ENCODE results near the gene SNAI3. TPM values are rescaled to one million over a fixed set of nuclear protein-coding genes. Genes with fewer than 3 reads are reported as not detected.
A peak's percentile ranks its signal among the peaks of the same experiment; 100 is the strongest.

The SNAI3 gene
- total RNA-seq, 2 donors from 2014 or later: 0.42 to 1.2 TPM

GRCh38 chr16:88654363-88655052 is 31.8 kb downstream of the SNAI3 start:
- H3K27ac Mint-ChIP-seq: peak overlapping the region in 1 of 2 donors; percentile 90
- H3K4me1 Mint-ChIP-seq (ENCODE audit: low read depth in 2 of 2): peaks cover 23 to 30% of the 10 kb centered on the region in 2 donors
- H3K36me3 Mint-ChIP-seq: no peaks in the 10 kb centered on the region
- no peak for ATAC-seq
- no peak for DNase-seq (ENCODE audit: low spot score)
- no peaks in the 10 kb centered on the region for H3K9me3 Mint-ChIP-seq
- peak overlapping the region; percentile 17 for H3K4me3 Mint-ChIP-seq
- H3K27me3 Mint-ChIP-seq: no peaks in the 10 kb centered on the region

DNA sequence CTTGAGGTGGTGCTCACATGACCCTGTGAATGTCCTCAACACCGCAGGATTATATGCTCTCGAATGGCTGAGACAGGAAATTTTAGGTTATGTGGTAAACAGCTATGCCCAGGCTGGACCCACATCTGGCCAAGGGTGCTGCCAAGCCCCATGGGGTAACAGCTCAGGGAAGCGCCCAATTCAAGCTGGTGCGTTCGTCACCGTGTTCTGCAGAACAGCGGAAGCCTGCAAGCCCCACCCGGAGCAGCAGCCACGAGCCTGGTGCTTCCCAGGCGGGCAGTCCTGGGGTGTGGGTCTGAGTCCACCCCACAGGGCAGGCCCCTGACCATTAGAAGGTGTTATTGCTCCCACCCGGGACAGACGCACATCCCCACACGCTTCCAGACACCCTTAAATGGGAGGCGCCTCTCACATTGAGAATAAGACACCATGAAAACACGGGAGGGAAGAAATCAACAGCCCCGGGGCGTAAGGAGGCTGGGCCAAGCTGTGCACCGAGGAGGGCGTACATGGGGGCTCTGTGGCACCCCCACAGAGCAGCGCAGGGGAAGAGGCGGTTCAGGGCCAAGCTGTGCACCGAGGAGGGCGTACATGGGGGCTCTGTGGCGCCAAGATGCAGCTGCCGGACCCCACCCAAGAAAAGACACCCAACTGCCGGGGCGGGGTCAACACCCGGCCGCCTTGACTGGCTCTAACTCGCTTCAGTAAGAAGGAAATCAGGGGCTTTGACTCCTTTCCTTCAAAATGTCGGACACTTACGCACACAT is 32.5 kb downstream of the SNAI3 start:
- peaks cover 29 to 36% of the 10 kb centered on the region in 2 donors for H3K4me1 Mint-ChIP-seq (ENCODE audit: low read depth in 2 of 2)

GRCh38 chr16:88653101-88653500 is 33.2 kb downstream of the SNAI3 start:
- no peak for DNase-seq (ENCODE audit: low spot score)
- H3K36me3 Mint-ChIP-seq: no peaks in the 10 kb centered on the region
- H3K27me3 Mint-ChIP-seq: no peaks in the 10 kb centered on the region
- ATAC-seq: no peak
- H3K4me3 Mint-ChIP-seq: peak overlapping the region; percentile 61
- H3K27ac Mint-ChIP-seq: peak overlapping the region; percentile 68 to 90
- no peaks in the 10 kb centered on the region for H3K9me3 Mint-ChIP-seq
- peaks cover 29 to 36% of the 10 kb centered on the region in 2 donors for H3K4me1 Mint-ChIP-seq (ENCODE audit: low read depth in 2 of 2)

More for the DNA sequence above, 32.5 kb downstream of the SNAI3 start:
- Mint-ChIP-seq H3K27me3 (no peaks in the 10 kb centered on the region), H3K36me3 (no peaks in the 10 kb centered on the region), H3K27ac (peak overlapping the region; percentile 68 to 90), H3K4me3 (peak overlapping the region; percentile 61), H3K9me3 (no peaks in the 10 kb centered on the region)
- DNase-seq (ENCODE audit: low spot score): no peak
- ATAC-seq: no peak

GRCh38 chr16:88652762-88653063 is 33.6 kb downstream of the SNAI3 start:
- Mint-ChIP-seq H3K4me3 (peak overlapping the region; percentile 61), H3K27ac (peak overlapping the region; percentile 90 to 94), H3K4me1 (ENCODE audit: low read depth in 2 of 2) (peaks cover 29 to 36% of the 10 kb centered on the region in 2 donors), H3K27me3 (no peaks in the 10 kb centered on the region), H3K36me3 (no peaks in the 10 kb centered on the region), H3K9me3 (no peaks in the 10 kb centered on the region)
- ATAC-seq (no peak), DNase-seq (ENCODE audit: low spot score) (no peak)

- Mint-ChIP-seq H3K4me1 (ENCODE audit: low read depth in 2 of 2) (peaks cover 29 to 36% of the 10 kb centered on the region in 2 donors), H3K4me3 (no peak overlapping the region), H3K27me3 (no peaks in the 10 kb centered on the region), H3K27ac (peak overlapping the region; percentile 90 to 94), H3K9me3 (no peaks in the 10 kb centered on the region), H3K36me3 (no peaks in the 10 kb centered on the region)
- DNase-seq (ENCODE audit: low spot score): no peak
- ATAC-seq: no peak
These were observed 34.1 kb downstream of the SNAI3 start for GRCh38 chr16:88651989-88652761.

DNA sequence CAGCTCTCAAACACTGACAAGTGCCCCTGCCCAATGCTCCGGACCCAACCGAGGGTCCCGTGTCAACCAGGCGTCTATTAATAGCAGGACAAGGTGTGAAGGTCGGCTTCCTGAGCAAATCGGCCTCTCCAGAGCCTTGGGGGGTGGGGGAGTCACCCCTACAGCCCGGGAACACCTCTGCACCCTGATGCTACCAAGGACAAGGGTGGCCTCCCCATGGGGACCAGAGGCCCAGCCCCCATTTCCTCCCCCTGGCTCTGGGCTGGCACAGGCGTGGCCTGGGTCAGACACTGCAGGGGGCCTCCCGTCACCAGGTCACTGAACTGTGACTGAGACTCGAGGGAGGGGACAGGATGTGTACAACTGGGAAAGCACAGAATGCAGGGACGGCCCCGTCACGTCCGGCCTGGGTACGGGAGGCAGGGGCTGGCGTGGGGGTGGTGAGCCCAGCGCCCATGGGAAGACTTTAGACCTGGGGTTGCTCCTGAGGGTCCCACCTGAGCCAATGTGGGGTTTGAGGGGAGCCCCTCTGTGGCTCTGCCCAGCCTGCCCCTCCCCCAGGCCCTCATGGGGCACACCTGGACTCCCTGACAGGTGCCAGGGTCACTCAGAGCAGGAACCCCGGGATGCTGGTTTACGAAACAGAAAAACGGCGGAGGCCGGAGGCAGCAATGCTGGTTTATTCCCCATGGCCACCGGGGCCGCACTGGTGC is 34.9 kb downstream of the SNAI3 start:
- DNase-seq (ENCODE audit: low spot score) (peak; percentile 95), ATAC-seq (peak; percentile 91 to 93)
- Mint-ChIP-seq H3K9me3 (no peaks in the 10 kb centered on the region), H3K27me3 (no peaks in the 10 kb centered on the region), H3K4me1 (ENCODE audit: low read depth in 2 of 2) (peaks cover 29 to 36% of the 10 kb centered on the region in 2 donors), H3K4me3 (peak overlapping the region; percentile 87), H3K27ac (peak overlapping the region; percentile 90 to 94), H3K36me3 (no peaks in the 10 kb centered on the region)

GRCh38 chr16:88650749-88651275 is 35.5 kb downstream of the SNAI3 start, which contains the start of gene CYBA:
Gene CYBA (minus strand): TSS chr16:88651053. CDS start chr16:88651013, 40 bp downstream.
- Mint-ChIP-seq H3K27ac (peak within 1 kb of the TSS; percentile 90 to 94), H3K36me3 (no peaks in the 10 kb centered on the region), H3K9me3 (no peaks in the 10 kb centered on the region), H3K4me3 (peak within 1 kb of the TSS; percentile 87), H3K27me3 (no peaks in the 10 kb centered on the region), H3K4me1 (ENCODE audit: low read depth in 2 of 2) (peaks cover 29 to 33% of the 10 kb centered on the region in 2 donors)
- peak; percentile 93 for DNase-seq (ENCODE audit: low spot score)
- ATAC-seq: peak; percentile 92 to 93

DNA sequence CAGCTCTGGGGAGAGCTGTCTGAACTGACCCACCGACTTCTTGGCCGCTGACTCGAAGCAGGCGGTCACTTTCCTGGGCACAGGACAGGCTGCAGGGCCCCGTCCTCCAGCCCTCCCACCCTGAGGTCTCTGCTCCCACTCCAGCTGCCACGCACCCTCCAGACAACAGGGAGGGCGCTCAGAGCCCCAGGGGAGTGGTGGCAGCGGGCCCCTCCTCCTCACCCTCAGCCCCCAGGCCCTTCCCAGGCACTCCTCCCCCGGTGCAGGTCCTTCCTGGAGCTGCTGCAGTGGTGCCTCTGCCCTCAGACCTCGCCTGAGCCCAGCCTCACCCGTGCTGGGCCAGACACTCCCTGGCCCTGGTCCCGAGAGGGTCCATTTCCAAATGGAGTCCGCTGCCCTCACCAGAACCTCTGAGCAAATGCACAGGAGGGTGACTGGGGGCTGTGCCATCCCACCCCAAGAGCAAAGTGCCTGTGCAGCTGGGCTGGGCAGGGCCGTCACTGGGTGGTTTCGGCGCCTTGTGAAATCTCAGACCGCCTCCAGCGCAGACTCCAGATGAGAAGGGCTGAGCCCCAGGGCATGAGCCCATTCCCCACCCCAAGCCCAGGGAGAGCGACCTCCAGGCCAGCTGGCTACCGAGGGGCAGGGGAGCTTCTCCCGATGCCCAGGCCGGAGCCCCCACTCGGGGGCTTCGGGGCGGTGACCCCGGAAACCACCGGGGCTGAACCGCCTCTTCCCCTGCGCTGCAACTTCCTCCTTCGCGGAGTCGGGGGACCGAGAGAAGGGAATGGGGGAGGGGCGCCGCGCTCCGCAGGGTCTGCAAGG is 36.2 kb downstream of the SNAI3 start:
- peaks cover 29 to 35% of the 10 kb centered on the region in 2 donors for H3K4me1 Mint-ChIP-seq (ENCODE audit: low read depth in 2 of 2)
- no peaks in the 10 kb centered on the region for H3K36me3 Mint-ChIP-seq
- DNase-seq (ENCODE audit: low spot score) (peak; percentile 73), ATAC-seq (peak; percentile 16 to 17)
- H3K27me3 Mint-ChIP-seq: no peaks in the 10 kb centered on the region
- H3K4me3 Mint-ChIP-seq: peak overlapping the region; percentile 87
- H3K27ac Mint-ChIP-seq: peak overlapping the region; percentile 90 to 94
- no peaks in the 10 kb centered on the region for H3K9me3 Mint-ChIP-seq

- Mint-ChIP-seq H3K27ac (peak overlapping the region; percentile 86 to 90), H3K9me3 (no peaks in the 10 kb centered on the region), H3K4me1 (ENCODE audit: low read depth in 2 of 2) (peaks cover 24 to 34% of the 10 kb centered on the region in 2 donors), H3K27me3 (no peaks in the 10 kb centered on the region), H3K36me3 (no peaks in the 10 kb centered on the region), H3K4me3 (peak overlapping the region; percentile 87)
- ATAC-seq: no peak
- no peak for DNase-seq (ENCODE audit: low spot score)
These were observed 36.9 kb downstream of the SNAI3 start for GRCh38 chr16:88649195-88649923.

GRCh38 chr16:88647178-88648070 is 38.9 kb downstream of the SNAI3 start:
- DNase-seq (ENCODE audit: low spot score) (no peak), ATAC-seq (no peak)
- Mint-ChIP-seq H3K27ac (no peak overlapping the region), H3K9me3 (no peaks in the 10 kb centered on the region), H3K27me3 (no peaks in the 10 kb centered on the region), H3K4me3 (no peak overlapping the region), H3K4me1 (ENCODE audit: low read depth in 2 of 2) (peaks cover 14 to 28% of the 10 kb centered on the region in 2 donors), H3K36me3 (no peaks in the 10 kb centered on the region)

DNA sequence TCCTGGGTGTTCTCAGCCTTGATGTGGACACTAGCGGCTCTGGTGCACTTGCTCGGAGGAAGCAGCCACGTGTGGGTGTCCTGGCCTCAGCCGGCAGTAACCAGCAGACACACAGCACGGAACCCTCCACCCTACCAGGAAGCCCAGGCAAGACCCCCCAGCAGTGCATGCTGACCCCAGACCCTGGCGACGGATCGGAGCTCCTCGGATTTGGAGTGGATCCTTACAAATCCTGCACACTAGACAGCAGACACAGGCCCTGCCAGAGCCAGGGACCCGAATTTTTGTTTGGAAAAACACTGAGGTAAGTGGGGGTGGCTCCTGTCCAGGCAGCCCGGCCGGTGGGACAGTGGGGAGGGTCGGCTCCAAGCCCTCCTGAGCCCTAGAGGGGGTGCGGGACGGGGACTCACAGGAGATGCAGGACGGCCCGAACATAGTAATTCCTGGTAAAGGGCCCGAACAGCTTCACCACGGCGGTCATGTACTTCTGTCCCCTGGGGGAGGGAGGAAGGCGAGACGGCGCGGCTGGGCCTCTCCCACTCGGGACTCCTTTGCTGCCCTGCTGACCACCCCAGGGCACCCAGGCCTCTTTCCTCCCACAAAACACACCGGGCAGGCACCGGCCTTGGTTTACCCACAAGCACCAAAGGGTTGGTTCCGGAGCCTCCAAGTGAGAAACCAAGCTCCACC is 39.8 kb downstream of the SNAI3 start:
- ATAC-seq: no peak
- H3K9me3 Mint-ChIP-seq: no peaks in the 10 kb centered on the region
- H3K36me3 Mint-ChIP-seq: no peaks in the 10 kb centered on the region
- H3K27ac Mint-ChIP-seq: no peak overlapping the region
- no peak for DNase-seq (ENCODE audit: low spot score)
- H3K4me1 Mint-ChIP-seq (ENCODE audit: low read depth in 2 of 2): peaks cover 19 to 30% of the 10 kb centered on the region in 2 donors
- H3K27me3 Mint-ChIP-seq: no peaks in the 10 kb centered on the region
- H3K4me3 Mint-ChIP-seq: no peak overlapping the region
